Measurements from ENCODE around the gene TMX4.

TMX4 gene

GRCh38 chr20:8019998-8020247 lies 362 bp upstream of the TMX4 start:
- no peak for DNase-seq

- DNase-seq: peak in 28 of 58 donors; percentile 34 to 89 (median 72)
Observed at GRCh38 chr20:8018958-8019245, 659 bp downstream of the TMX4 start.

- DNase-seq: no peak
Observed at GRCh38 chr20:8012724-8013123, 6.8 kb downstream of the TMX4 start.

- DNase-seq: no peak
Observed at GRCh38 chr20:8008733-8009132, 10.8 kb downstream of the TMX4 start.

- no peak for DNase-seq
Observed at GRCh38 chr20:8007490-8007889, 12.1 kb downstream of the TMX4 start.

GRCh38 chr20:8005575-8006366 lies 13.8 kb downstream of the TMX4 start:
- DNase-seq: no peak

- no peak for DNase-seq
Observed at GRCh38 chr20:8005033-8005432, 14.5 kb downstream of the TMX4 start.

GRCh38 chr20:8002056-8002455 lies 17.5 kb downstream of the TMX4 start:
- DNase-seq: no peak

DNA sequence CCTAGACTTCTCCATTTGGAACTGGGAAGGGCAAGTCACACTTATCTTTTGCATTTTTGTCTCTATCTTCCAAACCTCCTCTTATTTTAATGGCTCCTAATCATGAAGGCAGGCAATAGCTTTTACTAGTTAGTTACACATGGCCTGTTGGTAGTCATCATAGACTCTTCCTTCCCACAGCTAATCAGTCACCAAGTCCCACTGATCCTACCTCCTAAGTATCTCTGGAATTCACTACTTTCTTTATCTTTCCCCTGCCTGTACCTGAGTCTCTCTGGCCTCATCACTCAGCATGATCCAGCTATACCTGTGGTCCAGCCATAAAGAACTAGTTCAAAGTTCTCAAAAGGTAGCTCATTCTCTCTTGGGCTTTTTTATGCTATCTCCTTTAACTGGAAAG lies 18.8 kb downstream of the TMX4 start:
- DNase-seq: no peak

GRCh38 chr20:7996898-7997297 lies 22.7 kb downstream of the TMX4 start:
- no peak for DNase-seq

DNA sequence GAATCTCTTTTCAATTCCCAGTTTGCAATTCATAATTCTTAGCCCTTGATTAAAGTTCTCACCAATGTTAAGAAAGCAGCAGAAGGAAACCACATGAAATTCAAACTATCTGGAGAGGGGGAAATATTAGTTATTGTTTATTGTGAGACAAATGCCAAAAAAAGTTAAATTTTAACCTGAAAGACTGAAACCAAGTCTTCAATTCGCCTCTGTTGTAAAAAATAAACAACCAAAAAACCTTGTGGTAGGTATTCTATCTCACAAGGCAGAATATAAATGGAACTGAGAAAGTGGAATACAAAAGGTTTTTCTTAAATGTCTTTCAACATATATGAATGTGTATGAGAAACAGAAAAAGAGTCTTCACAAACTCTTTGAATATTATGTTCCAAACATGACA lies 24.8 kb downstream of the TMX4 start:
- no peak for DNase-seq

DNA sequence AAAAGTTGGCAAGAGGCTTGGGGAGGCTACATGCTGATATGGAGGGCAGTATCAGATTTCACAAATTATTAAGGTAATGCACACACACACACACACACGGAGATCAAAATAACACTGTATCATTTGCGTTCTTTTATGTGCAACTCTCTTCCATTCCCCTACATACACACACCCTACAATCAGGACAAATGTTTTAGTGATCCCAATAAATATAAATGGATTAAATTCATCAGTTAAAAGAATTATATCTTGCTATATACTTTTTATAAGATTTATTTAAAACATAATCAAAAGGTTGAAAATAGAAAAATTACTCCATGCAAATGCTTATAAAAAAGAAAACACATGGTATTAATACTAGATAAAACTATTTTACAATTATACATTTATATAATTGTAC lies 25.9 kb downstream of the TMX4 start:
- no peak for DNase-seq

DNA sequence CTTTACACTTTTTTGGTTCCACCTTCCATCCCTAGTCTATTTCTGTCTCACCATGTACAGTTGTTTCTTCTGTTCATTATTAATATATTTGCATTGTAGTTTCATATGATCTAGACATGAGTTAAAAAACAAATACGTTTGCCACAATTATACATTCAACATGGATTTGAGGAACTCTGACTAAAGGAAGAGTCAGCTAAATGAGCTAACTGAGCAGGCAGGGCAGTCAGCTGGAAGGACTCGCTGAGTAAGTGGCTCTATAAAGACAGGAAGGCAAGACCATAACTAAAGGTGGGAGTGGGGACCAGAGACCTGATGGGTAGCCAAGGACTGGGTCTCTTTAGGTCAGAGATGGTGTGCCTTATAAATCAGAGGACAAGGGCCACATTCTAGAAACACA lies 26.3 kb downstream of the TMX4 start:
- DNase-seq: no peak

DNA sequence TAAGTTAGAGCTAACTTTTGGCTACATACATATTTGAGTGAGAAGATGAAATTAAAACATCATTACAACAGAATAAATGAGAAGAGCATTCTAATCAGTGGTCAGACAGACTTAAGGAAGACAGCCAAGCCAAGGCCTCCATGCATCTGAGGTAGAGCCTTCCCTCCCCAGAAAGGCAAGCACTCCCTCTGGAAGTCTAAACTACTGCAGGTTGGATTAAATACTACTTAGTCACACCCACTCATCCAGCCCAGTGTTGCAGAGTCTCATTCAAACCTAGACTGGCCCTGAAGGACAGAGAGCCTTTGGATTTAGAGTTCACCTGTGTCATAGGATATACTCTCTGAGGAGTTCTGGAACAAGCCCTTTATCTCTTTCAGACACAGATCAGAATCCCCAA lies 29.2 kb downstream of the TMX4 start:
- no peak for DNase-seq

DNA sequence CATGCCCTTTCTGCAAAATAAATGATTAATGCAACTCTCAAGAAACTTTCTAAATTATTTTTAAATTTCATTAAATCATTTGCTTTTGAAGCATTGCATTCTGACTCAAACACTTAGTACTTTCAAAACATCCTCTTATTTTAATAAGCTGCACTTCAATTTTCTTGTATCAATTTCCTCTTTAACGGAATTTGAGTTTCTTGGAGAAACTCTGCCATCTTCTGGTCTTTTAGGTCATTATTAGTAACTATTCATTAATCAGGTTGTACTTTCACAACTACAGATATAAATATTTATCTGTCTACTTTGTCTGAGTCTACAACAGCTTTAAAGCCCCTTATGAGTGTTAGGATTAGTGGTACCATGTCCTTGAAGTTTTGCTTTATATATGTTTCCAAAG lies 30.2 kb downstream of the TMX4 start:
- DNase-seq: no peak

DNA sequence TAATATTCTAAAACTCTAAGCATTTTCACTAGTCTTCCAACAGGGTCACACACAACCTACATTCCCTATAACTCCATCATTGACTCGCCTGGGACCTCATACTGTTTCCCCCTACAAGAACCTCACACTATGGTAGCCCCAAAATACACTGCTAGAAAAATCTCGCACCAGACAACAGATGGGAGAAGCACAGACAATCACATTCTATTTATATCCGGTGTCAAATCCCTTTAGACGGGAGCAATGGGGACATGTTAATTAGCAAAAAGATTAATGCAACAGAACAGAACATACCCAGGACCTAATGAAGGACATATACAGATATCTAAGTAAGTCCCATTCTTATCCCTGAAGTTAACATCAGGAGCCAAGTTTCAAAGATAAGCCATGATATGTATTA lies 33.6 kb downstream of the TMX4 start:
- DNase-seq: no peak

DNA sequence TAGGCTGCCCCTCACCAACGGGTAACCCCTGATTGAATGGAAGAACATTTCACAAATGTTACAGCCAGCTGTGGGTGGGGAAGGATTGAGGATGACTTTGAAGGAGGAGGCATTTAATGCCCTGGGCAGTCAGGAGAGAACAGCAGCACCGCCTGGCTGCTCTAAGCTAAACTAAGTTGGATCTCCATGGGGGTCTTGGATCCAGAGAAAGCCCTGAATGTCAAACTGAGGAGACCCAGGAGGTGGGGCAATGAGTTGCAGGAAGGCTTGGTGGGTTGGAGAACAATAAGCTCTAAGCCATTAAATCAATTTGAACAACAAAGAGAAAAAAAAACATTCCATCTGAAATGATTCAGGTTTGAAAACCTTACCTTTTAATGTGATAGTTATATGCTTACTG lies 35.4 kb downstream of the TMX4 start:
- no peak for DNase-seq

DNA sequence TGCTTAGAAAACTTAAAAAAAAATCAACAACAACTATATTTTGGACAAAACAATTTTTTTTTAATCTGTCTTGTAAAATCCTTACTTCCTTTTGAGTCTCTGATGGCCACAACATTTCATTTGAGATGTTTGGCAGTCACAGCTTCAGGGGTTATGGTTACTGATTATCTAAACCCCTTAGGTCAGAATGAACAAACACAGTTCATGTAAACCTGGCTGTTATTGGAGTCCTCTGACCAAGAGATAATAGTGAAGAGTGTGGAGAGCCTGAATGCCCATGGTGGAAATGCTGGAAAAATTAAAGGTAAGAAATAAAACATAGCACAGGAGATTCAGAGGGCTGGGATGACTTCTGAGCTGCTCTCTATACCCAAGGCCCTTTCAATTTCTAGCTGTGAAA lies 38.2 kb downstream of the TMX4 start:
- DNase-seq: no peak

DNA sequence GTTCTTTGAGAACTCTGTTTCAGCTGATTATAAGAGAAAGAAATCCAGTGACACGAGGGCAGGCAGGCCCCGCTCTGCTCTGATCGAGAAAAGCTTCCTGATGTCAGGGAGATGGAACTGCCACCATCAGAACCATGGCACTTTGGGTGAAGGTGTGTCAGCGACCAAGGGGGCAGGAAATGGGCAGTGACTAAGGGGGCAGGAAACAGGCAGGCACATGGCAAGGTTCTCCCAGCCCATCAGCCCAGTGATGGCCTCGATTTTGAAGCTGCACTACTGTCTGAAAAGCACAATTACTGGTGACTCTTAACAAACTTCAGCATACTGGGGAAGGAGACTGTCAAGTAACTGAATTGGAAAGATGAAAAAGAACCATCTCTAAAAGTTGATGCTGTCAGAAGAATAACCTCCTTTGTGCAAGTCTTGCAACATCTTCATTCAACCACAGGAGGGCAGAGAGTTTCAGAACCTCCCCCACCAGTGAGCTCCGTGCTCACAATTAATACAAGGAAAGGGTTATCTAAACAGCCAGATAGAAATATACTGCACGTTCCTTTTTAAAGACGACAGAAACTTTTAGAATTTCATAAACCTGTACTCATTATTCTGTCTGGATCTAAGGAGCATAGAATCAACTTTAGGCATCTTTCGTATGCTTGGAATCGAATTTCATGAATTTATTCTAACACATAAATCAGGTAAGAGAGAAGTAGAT lies 39.1 kb downstream of the TMX4 start:
- DNase-seq: peak in 16 of 58 donors; percentile 0 to 41 (median 8)

- DNase-seq: no peak
Observed at GRCh38 chr20:7977709-7978108, 41.9 kb downstream of the TMX4 start.

DNA sequence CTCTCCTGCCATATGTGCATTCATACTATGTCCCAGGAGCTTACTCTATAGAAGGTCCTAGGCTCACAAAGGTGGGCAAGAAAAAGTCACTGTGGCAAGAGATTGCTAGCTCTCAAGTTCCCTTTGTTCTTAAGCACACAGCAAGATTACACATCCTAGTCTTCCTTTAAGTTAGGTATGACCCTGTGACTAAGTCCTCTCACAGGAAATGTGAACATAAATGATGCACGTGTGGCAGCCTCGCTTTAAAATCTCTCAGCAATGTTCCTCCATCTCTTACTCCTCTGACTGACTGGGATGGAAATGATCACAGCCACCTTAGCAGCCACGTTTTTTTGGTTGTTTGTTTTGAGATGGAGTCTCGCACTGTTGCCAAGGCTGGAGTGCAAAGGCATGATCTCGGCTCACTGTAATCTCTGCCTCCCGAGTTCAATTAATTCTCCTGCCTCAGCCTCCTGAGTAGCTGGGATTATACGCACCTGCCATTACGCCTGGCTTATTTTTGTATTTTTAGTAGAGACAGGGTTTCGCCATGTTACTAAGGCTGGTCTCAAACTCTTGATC lies 43.6 kb downstream of the TMX4 start:
- DNase-seq: no peak

DNA sequence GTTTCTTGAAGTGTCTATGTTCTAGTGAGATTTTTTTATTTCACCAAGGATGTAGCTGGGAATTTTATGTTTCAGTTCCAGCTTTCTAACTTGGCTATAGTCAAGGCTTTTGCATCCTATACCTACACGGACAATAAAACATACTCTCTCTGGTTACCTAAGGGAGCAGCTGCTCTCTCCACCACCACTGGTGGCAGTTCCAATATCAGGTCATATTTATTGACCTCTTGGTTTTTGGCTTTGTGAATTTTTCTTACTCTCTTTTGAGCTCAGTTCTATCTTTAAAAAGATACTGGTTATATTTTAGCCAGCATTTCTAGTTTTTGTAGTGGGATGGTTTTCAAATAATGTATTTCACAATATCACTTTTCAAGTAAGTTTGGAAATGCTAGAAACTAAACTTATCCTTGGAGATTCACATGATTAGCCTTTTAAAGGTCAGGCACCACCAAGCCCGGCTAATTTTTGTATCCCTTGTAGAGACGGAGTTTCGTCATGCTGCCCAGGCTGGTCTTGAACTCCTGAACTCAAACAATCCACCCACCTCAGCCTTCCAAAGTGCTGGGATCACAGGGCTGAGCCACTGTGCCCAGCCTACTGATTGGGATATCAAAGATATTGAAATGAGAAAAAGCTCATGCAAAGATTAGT lies 44.7 kb downstream of the TMX4 start:
- DNase-seq: no peak
